Fibroblast of skin of abdomen (primary cell): ENCODE measurements around the gene AMDHD2.

Experiments
- DNase-seq: peaks from one replicate; pipeline ENCODE4 v3.0.0-alpha.2; 2013

The AMDHD2 gene

DNA sequence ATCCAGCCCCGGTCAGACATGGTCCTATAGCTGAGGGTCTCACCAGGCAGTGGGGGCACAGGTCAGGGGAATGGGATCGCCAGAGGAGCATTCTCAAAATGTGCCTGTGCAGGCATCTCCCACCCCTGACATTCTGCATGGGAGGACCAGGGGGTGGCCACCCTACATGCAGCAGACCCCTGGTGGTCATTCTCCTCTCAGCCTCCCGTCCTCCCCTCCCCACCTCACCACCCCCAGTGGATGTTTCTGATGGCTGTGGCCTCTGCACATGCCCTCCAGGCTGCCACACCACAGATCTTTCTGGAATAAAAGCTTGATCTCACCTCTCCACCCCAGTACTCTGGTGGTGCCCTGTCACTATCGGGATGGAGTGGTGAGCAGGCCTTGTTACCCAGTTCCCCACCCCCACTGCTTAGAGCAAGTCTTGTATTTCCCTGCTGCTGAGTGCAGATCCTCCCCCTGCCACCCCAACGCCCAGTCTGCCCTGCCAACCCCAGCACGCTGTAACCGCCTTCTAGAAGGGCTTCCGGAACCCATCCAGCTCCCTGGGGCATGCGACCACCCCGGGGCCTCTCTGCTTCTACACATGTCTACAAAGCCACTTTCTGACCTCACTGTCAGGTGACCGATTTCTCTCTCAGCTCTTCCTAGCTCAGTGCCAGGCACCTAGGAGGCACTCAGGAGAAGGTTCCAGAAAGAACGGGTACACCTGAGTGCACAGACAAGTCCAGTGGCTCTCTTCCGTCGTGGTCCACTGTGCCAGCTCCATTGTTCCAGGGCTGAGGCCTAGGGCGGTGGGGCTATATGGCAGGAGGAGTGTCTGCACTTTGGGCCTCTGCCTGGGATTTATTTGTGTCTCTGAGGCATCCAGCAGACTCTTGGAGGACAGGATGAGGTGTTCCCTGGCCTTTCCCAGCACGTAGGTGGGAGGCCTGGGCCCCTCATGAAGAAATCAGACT is 36.0 kb upstream of the AMDHD2 start:
- no peak for DNase-seq

DNA sequence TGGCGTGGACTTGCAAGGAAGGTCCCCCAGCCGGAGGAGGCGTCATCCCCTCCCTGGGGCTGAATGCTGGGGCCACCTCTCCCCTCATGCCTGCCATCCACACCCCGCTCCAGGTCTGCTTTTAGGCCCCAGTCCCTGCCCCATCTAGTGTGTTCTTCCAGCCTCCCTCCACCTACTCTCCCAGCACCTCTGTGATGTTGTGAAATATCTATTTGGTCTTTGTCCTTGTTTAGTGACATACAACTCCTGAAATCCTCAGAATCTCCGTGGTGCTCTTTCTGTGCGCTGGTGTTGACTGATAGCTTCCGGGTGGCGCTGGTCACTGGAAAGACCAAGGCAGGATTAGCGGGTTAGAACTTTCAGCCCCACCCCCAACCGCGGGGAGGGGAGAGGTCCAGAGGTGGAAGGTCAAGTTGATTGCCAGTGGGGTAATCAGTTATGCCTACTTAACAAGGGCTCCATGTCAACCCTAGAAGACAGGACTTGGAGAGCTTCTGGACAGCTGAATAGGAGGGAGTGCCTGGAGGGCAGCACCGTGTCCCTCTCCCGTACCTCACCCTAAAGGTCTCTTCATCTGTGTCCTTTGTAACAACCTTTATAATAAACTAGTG is 35.2 kb upstream of the AMDHD2 start:
- DNase-seq, result no peak

DNA sequence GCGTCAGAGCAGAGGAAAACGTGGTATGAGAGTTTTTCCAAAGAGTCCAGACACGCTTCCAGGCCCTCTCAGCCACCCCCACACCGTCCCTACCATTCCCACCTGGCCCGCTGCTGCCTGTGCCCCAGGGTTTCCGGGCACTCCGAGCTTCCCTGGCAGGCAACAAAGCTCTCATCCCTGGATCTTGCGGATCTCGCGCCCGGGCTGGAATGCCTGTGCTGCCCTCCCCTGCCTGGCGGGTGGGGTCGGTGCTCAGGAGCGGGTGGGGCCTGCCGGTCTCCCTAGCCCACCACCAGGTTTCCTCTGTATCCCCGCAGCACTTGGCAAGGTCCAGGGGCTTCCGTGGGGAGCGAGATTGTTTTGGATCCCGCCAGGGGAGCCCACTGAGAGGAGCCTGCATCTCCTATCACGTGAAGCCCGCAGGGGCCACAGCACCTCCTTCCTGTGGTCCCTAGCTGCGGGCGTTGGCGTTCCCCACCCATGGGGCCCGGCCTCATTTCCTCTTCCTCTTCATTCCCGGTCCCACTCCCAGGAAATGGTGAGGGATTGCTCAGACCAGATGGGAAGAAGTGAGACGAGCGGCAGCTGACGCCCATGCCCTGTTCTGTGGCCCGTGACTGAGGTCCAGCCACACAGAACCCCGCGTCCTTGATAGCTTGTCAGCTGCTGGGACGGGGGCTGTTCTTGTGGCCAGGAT is 34.2 kb upstream of the AMDHD2 start:
- DNase-seq, result no peak

DNA sequence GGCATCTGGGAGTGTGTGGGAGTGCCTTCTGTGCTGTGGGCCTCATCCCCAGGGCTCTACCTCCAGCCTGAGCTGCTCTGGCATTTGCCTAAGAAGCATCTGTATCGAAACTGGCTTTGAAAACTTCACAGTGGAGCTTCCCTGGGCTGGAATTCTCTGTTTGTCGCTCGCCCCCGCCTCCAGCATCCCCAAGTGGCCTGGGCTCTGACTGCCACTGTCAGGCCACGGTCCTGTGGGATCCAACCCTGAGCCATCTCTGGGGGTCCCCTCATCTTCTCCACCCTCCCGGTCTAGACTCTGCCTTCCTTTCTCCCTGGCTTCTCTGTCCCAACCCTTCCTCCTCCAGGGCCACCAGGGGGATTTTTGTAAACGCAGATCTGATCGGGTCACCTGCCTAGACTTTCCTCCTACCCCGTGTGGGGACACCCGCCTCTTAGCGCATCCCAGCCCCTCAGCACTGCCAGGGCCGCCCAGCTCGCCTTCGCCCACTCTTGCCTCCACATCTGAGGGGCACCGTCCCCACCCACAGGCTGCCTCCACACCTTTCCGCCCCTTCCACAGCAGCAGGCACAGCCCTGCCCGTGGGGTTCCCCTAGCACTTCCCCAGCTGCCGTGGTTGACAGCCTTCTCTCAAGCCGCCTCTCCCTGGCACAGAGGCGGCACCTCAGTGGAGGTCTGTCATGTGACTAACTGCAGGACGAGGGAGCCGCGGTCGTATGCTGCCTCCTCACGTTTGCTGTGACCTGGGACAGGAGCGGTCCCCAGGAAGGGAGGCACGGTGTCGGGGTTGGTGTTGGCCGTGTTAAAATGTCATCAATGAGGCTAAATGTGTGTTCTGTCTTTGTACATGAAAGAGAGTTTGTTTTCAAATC is 33.3 kb upstream of the AMDHD2 start:
- no peak for DNase-seq

DNA sequence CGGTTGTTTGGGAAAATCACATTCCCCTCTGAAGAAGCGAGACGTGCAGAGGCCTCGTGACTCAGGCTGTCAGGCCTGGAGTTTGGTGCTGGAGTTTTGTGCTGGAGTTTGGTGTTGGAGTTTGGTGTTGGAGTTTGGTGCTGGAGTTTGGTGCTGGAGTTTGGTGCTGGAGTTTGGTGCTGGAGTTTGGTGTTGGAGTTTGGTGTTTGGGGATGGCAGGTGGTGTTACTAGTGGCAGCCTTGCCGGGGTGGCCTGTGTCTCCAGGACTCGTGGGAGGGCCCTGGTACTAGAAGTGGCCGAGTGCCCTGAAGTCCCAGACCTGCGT is 32.7 kb upstream of the AMDHD2 start:
- DNase-seq, result no peak

DNA sequence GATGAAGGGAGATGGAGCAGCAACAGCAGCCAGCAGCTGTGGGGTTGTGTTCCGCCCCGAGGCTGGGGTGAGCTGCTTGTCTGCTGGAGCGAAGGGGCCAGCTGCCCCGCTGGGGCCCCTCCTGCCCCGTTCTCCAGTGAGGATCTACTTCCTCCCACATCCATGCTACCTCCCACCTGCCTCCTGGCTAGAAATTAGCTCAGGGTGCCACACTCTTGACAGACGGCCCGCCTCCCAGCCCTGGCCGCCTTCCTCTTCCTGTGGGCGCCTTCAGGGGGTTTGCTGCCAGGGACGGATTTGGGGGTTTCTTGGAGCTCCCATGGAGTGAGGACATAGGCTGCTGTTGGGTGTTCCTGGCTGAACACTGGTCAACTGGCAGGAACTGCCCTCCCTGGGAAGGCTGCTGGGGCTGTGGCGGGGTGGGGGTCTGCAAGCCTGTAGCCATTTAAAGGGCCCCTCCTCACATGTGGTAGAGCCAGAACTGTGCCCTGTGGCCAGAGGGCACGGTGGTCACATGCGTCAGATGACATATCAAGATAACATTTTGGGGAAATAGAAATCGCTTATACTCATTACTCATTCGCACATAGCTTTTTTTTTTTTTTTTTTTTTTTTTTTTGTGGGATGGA is 32.2 kb upstream of the AMDHD2 start:
- DNase-seq, result no peak

DNA sequence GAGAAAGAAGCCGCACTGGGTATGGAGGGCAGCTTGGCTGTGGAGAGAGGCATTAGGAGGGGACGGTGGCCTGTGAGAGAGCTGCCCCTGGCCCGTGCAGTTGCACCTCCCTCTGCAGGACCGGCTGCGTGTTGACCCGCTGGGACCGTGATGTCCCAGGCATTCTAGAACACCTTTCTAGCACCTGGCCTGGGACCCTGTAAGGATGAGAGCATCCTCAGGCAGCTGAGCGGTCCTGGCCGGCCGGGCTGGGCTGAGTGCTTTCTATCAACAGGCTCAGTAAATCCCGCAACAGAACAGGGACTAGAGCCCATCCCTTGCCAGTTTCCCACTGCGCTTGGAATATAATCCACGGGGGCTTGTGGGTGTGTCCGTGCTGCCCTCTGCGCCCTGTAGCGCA is 30.6 kb upstream of the AMDHD2 start:
- no peak for DNase-seq

DNA sequence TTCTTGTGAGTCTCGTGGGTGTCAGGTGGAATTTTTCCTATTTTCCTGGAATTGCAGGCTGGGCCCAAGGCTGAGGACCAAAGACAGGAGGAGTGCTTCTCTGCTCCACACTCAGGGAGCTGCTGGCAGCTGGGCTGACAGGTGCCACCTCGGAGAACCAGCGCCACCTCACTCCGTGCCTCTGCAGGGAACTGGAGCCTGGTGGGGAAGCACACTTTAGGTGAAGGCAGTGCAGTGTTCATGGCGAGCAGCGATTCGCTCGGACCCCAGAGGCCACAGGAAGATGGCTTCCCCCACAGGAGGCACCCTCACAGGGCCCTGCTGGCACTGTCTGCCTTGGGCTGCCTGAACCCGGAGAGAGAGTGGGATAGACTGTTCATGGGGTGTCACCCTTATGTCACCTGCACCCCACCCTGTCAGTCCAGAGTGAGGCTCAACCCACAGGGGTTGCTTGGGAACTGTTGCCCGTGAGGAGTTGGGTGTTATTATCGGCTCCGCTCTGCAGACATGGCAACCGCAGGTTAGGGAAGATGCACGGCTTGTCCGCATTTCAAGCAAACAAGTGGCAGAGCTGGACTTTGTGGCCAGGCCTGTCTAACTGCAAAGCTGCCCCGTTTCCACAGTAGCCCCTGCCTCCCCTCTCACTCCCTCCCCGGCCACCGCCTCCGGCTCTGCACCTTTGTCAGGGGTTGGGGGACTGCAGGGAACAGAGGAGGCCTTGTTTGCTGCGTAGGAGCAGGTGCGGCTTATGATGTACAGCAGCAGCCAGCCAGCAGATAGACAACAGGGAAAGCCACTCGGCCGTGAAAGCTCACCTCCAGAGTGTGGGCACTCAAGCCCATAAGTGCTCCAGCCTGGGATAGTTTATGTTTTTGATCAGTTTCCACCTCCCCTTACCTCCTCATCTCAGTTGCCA is 29.7 kb upstream of the AMDHD2 start:
- DNase-seq, result no peak

DNA sequence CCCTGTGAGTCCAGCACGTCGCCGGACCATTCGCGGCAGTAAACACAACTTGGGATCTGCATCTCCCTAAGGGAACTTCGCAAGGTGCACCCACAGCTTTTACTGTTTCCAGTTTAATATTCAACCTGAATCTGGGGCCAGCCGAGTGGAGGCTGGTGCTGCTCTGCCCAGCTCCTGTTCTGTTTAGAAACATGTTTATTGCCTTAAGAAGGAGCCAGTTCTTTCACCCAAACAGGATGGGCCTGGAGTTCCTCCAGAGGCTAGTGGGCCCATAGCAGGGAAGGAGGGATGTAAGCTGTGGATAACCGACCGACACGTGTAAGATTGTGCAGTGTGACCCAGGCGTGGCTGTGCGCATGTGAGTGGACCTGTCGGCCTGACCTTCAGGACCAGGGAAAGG is 27.9 kb upstream of the AMDHD2 start:
- DNase-seq, result no peak

DNA sequence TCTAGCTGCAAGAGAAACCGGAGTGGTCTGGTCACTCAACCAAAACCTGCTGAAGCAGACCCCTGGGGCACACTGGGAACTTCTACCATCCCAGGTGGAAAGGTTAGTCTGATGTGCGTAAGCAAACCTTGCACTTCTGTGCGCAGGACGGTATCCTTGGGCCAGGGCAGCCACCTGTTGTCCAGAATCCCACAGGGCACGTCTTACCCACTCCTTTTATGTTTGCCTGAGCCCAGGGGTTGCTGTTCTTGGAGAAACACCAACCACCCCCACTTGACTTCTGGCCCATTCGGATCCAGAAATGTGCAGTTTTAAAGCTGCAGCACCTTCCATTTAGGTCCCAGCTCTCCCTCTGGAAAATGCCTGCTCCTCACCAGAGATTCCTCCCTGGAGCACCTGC is 26.6 kb upstream of the AMDHD2 start:
- DNase-seq, result no peak

DNA sequence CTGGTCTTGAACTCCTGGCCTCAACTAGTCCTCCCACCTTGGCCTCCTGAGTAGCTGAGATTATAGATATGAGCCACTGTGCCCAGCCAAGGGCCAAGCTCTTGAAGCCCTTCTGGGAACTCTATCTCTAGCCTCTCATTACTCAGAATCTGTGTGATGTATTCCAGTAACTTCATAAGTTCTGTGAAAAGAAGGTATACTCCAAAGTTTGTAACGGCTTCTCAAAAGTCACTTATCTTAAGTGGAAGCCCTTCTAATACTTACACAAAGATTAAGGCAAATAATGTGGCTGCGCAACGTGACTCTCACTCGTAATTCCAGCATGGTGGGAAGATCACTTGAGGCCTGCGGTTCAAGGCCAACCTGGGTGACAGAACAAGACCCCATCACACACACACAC is 25.6 kb upstream of the AMDHD2 start:
- no peak for DNase-seq

DNA sequence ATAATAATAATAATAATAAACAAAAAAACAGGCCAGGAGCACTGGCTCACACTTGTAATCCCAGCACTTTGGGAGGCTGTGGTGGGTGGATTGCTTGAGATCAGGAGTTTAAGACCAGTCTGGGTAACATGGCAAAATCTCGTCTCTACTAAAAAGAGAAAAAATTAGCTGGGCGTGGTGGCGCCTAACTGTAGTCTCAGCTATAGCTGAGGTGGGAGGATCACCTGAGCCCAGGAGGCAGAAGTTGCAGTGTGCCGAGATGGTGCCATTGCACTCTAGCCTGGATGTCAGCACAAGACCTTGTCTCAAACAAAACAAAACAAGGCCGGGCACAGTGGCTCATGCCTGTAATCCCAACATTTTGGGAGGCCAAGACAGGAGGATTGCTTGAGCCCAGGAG is 25.1 kb upstream of the AMDHD2 start:
- no peak for DNase-seq

DNA sequence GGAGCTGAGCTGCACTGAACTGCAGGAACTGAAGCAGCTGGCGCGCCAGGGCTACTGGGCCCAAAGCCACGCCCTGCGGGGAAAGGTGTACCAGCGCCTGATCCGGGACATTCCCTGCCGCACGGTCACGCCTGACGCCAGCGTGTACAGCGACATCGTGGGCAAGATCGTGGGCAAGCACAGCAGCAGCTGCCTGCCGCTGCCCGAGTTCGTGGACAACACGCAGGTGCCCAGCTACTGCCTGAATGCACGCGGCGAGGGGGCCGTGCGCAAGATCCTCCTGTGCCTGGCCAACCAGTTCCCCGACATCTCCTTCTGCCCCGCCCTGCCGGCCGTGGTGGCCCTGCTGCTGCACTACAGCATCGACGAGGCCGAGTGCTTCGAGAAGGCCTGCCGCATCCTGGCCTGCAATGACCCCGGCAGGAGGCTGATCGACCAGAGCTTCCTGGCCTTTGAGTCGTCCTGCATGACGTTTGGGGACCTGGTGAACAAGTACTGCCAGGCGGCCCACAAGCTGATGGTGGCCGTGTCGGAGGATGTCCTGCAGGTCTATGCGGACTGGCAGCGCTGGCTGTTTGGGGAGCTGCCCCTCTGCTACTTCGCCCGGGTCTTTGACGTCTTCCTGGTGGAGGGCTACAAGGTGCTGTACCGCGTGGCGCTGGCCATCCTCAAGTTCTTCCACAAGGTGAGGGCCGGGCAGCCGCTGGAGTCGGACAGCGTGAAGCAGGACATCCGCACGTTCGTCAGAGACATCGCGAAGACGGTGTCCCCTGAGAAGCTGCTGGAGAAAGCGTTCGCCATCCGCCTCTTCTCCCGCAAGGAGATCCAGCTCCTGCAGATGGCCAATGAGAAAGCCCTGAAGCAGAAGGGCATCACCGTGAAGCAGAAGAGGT is 23.7 kb upstream of the AMDHD2 start:
- DNase-seq, result no peak

DNA sequence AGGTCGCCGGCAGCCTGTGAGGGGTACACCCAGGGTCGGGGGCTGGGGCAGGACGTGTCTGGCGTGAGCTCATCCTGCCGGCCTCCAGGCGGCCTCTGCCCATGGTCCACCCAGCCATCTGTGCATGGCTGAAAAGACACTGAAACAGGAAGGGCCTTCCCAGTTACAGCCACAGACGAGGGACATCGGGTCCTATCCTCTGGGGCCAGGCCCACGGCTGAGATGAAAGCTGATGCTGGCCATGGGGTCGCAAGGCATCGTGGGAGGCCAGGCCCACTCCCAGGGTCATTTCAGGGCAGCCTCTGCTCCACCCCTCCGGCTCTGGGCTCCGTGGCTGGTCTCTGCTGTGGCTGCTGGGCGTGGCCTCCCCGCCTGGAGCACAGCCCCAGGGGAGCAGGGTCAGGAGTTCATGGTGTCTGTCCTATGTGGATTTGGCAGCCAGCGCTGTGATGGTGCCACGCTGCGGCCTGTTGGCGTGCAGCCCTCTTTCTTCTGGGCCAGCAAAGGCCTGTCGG is 23.0 kb upstream of the AMDHD2 start:
- DNase-seq, result no peak

DNA sequence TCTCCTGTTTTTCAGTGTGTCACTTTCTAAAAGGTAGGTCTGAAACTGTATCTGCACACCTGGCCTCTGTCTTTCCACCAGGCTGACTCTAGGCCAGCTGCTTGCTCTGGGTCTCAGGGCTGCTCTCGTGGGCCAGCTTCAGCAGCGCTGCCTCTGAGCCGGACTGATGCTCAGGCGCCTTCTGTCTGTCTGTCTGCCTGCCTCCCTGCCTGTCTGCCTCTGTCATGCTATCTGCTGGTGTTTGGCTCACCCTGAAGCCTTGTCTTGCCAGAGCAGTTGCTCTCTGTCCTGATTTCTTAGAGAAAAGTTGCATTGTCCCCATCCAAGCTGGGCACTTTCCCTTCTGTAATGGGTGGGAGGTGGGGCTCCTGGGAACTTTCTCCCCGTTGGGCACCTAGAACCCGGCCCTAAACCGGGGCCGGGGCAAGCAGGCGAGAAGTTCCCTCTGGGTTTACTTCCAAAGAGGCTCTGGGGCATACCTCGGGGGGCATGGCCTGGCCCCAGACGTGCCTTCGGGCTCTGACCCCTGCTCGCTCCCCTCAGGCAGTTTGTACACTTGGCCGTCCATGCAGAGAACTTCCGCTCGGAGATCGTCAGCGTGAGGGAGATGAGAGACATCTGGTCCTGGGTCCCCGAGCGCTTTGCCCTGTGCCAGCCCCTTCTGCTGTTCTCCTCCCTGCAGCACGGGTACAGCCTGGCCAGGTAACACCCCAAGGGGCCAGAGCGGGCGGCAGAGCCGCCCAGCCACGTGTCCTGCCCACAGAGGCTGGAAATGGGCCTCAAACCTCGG is 22.3 kb upstream of the AMDHD2 start:
- DNase-seq, result no peak

DNA sequence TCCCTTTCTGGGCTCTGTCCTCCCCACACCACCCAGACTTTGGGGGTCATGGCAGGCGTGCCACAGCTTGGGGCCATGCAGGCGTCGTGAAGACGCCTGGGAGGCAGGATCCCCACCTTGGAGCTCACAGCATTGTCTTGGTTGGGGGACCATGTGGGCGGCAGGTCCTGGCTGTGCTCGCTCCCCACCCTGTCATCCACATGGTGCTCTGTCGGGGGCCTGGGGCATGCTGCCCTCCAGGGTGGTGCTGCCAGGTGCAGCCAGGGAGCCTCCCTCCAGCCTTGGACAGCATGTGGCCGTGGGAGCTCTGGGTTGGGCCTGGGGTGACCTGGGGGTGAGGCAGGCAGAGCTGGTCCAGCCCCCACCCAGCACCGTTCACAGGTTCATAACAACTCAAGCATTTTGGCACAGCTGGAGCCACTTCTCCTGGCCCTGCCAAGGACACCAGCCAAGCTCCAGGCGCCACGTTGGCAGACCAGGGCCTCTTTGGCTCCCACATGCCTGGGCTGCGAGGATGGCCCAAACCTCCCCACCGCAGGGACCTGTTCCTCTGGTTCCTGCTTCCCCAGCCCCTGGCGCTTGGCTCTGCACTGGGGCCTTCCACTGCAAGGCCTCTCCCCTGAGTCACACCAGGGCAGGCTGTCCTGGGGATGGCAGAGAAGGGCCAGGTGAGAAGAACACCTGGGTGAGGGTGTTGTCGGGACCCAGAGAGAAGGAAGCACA is 21.5 kb upstream of the AMDHD2 start:
- no peak for DNase-seq

DNA sequence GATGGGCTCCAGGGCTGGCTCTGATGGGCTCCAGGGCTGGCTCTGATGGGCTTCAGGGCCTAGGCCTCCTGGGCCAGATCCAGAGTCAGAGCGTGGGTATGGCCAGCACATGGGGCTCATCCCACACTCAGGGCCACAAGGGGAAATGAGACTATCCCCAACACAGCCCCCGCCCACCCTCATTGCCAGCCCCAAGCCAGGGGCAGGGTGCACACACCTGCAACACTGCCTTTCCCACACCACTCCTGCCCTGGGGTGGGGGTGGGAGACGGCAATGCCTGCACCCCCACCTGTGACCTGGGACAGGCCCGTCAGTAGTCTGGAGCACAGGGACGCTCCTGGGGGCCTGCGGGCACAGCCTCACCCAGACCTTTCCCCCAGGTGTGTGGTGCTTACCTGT is 20.7 kb upstream of the AMDHD2 start:
- no peak for DNase-seq

DNA sequence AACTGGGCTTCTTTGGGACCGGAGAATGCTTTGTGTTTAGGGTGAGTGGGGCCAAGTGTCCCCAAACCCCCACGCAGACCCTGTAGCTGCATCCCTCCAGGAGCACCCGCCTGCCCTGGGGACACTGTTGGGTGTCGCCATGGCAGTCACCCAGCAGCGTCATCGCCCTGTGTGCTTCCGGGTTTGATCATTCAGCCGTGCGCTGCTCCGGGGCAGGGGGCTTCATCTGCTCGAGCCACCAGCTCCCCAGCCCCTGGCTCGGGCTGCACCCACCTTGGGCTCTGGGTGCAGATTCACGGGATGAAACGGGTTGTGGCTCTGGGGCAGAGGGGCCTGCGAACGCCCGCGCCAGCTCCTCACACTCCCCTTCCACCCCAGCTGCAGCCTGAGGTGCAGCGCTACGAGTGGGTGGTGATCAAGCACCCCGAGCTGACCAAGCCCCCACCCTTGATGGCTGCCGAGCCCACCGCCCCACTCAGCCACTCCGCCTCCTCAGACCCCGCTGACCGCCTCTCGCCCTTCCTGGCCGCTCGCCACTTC is 20.2 kb upstream of the AMDHD2 start:
- no peak for DNase-seq
